HCT116 (cell line): Measurements from ENCODE around the gene DBNDD2. TPM values are rescaled to one million over a fixed set of nuclear protein-coding genes. Genes with fewer than 3 reads are reported as not detected.

ENCODE experiments used
- ATAC-seq: fragments of 200-7000 bp; cut with Tn5 transposase; 2 replicates; pipeline ENCODE4 v1.9.1; 2020; ENCODE audit warnings: mild to moderate bottlenecking, moderate library complexity
- BruUV-seq: library from RNA; stranded (reverse); fragments of 400-500 nt; replicated peaks from 2 replicates; lab custom pipeline; 2021; lab: Mats Ljungman, UMichigan
- CTCF ChIA-PET: fragments of 300-600 bp; sonication (Branson Sonifier 250); formaldehyde crosslinking; loops from one replicate; lab custom pipeline; 2021; ENCODE audit warnings: antibody characterized with exemption; lab: Charles Lee
- POLR2A ChIA-PET: fragments of 300-600, 350-600 bp; sonication (Branson Sonifier 250); formaldehyde crosslinking; loops from one replicate; lab custom pipeline; 2021; ENCODE audit warnings: antibody characterized with exemption; lab: Charles Lee
- RAD21 ChIA-PET, 2 experiments: fragments of 300-600 bp; sonication (Branson Sonifier 250); formaldehyde crosslinking; loops; one replicate each; lab custom pipeline; 2023; ENCODE audit warnings: low total read pairs in 2 of 2; ENCODE audit not compliant: uncharacterized antibody in 2 of 2, unreplicated experiment in 2 of 2, low non-redundant PET in 1 of 2; lab: Charles Lee
- DNase-seq: peaks from one replicate; pipeline ENCODE4 v3.0.0-alpha.2; 2010; ENCODE audit warnings: low read depth, low spot score
- H2AFZ ChIP-seq: fragments of 200-600 bp; shearing (Covaris generic), sonication (generic); 2 replicates; pipeline ENCODE4 v1.6.1; 2017; ENCODE audit warnings: low read depth, mixed run types, mixed read lengths, antibody characterized with exemption, low read length; ENCODE audit not compliant: poor library complexity, severe bottlenecking
- H3K27ac ChIP-seq: 2 replicates; pipeline ENCODE4 v1.5.1; 2012; ENCODE audit warnings: low read depth, low read length
- H3K27me3 ChIP-seq: fragments of 200-600 bp; sonication (generic); 2 replicates; pipeline ENCODE4 v1.6.1; 2016; ENCODE audit warnings: mixed run types, low read length, mixed read lengths; ENCODE audit not compliant: insufficient read depth
- H3K36me3 ChIP-seq, 2 experiments: fragments of 200-500 bp in 1 of 2; fragments of 200-600 bp in 1 of 2; sonication (Bioruptor generic) in 1 of 2; sonication (generic) in 1 of 2; 2 replicates each; pipeline versions ENCODE4 v1.5.1 to v1.6.1; 2014 to 2016; ENCODE audit warnings: low read length in 2 of 2, inconsistent platforms in 1 of 2, mixed read lengths in 1 of 2, mixed run types in 1 of 2; ENCODE audit not compliant: insufficient read depth in 2 of 2, control insufficient read depth in 1 of 2
- H3K4me1 ChIP-seq, 2 experiments: fragments of 200-600 bp in 1 of 2; sonication (generic) in 1 of 2; 2 replicates each; pipeline versions ENCODE4 v1.5.1 to v1.6.1; 2012 to 2017; ENCODE audit warnings: low read length in 2 of 2, inconsistent platforms in 1 of 2, mild to moderate bottlenecking in 1 of 2, mixed read lengths in 1 of 2, mixed run types in 1 of 2, moderate library complexity in 1 of 2; ENCODE audit not compliant: insufficient read depth in 2 of 2, control insufficient read depth in 1 of 2
- H3K4me2 ChIP-seq: fragments of 200-600 bp; sonication (generic); 2 replicates; pipeline ENCODE4 v1.6.1; 2017; ENCODE audit warnings: mixed run types, low read length, mixed read lengths
- H3K4me3 ChIP-seq, 2 experiments: fragments of 200-600 bp in 1 of 2; sonication (generic) in 1 of 2; replicated peaks in 1 of 2; 2 replicates each; pipeline ENCODE4 v1.5.1; 2011 to 2016; ENCODE audit warnings: low read length in 2 of 2, control low read depth in 1 of 2, low read depth in 1 of 2, mild to moderate bottlenecking in 1 of 2, mixed read lengths in 1 of 2, mixed run types in 1 of 2
- H3K79me2 ChIP-seq: fragments of 200-600 bp; sonication (generic); 2 replicates; pipeline ENCODE4 v1.6.1; 2017; ENCODE audit warnings: mild to moderate bottlenecking, mixed run types, low read length, moderate library complexity, mixed read lengths; ENCODE audit not compliant: insufficient read depth
- H3K9ac ChIP-seq: fragments of 200-600 bp; sonication (generic); 2 replicates; pipeline ENCODE4 v1.6.1; 2016; ENCODE audit warnings: low read length, mixed read lengths
- H3K9me2 ChIP-seq: fragments of 200-600 bp; sonication (generic), shearing (Covaris generic); 2 replicates; pipeline ENCODE4 v1.6.1; 2017; ENCODE audit warnings: mixed run types, mild to moderate bottlenecking, moderate library complexity; ENCODE audit not compliant: insufficient read depth
- H3K9me3 ChIP-seq, 2 experiments: fragments of 200-500 bp in 1 of 2; fragments of 200-600 bp in 1 of 2; sonication (Bioruptor generic) in 1 of 2; sonication (generic) in 1 of 2; 2 replicates each; pipeline ENCODE4 v1.6.1; 2014 to 2017; ENCODE audit warnings: low read length in 2 of 2, mixed read lengths in 2 of 2, inconsistent platforms in 1 of 2, low read depth in 1 of 2, mild to moderate bottlenecking in 1 of 2, mixed run types in 1 of 2, moderate library complexity in 1 of 2; ENCODE audit not compliant: control insufficient read depth in 1 of 2, insufficient read depth in 1 of 2
- H4K20me1 ChIP-seq: fragments of 200-600 bp; sonication (generic), shearing (Covaris generic); 2 replicates; pipeline ENCODE4 v1.6.1; 2017; ENCODE audit warnings: mixed run types, mild to moderate bottlenecking, moderate library complexity; ENCODE audit not compliant: insufficient read depth
- CTCF ChIP-seq, 3 experiments: fragments of 200-600 bp in 1 of 3; sonication (generic) in 1 of 3; IDR thresholded peaks in 2 of 3; conservative IDR thresholded peaks in 1 of 3; 2 replicates each; pipeline ENCODE4 v1.5.1; 2012 to 2017; ENCODE audit warnings: low read depth in 2 of 3, low read length in 2 of 3, antibody characterized with exemption in 1 of 3, borderline replicate concordance in 1 of 3, control low read depth in 1 of 3, mild to moderate bottlenecking in 1 of 3, mixed read lengths in 1 of 3, mixed run types in 1 of 3, moderate library complexity in 1 of 3; ENCODE audit not compliant: insufficient read depth in 1 of 3
- EZH2 ChIP-seq: fragments of 200-600 bp; sonication (generic); IDR thresholded peaks from 2 replicates; pipeline ENCODE4 v1.6.1; 2017; ENCODE audit warnings: antibody characterized with exemption, mixed run types
- JUND ChIP-seq: IDR thresholded peaks from 2 replicates; pipeline ENCODE4 v1.6.1; 2012
- REST ChIP-seq: IDR thresholded peaks from 2 replicates; pipeline ENCODE4 v1.6.1; 2012; ENCODE audit warnings: low read depth
- TCF7L2 ChIP-seq: IDR thresholded peaks from 2 replicates; pipeline ENCODE4 v1.7.0; 2011; ENCODE audit warnings: borderline replicate concordance, inconsistent platforms; ENCODE audit not compliant: insufficient read depth, insufficient read length; ENCODE audit errors: extremely low read depth
- ZNF274 ChIP-seq: fragments of 200-500 bp; sonication (Bioruptor generic); IDR thresholded peaks from 2 replicates; pipeline ENCODE4 v1.6.1; 2014; ENCODE audit warnings: mild to moderate bottlenecking, low read depth, low read length, inconsistent platforms
- intact Hi-C: fragments of 100-400 bp; cut with micrococcal nuclease; formaldehyde crosslinking; loops from 2 replicates; pipeline ENCODE4 v1.10.0; 2022
- total RNA-seq: library from RNA; stranded (reverse); gene quantifications from one replicate; pipeline ENCODE4 v1.2.1, GENCODE V29; 2021; ENCODE audit not compliant: unreplicated experiment

DBNDD2 gene
- total RNA-seq, 1 experiment from 2014 or later: 44.2 TPM

GRCh38 chr20:45363611-45364492, 44.2 kb upstream of the DBNDD2 start (continued):
- no peak for TF ChIP-seq CTCF (IDR thresholded peaks at IDR 0.05 in 2 of 3, conservative IDR thresholded peaks at IDR 0.05 in 1 of 3; ENCODE audit: borderline replicate concordance in 1 of 3, insufficient read depth in 1 of 3, low read depth in 2 of 3, low read length in 2 of 3)
- no peak for TF ChIP-seq JUND
- no peak for TF ChIP-seq ZNF274

GRCh38 chr20:45365444-45365970, 42.6 kb upstream of the DBNDD2 start:
- no peak for TF ChIP-seq EZH2
- TF ChIP-seq REST: no peak
- TF ChIP-seq TCF7L2: no peak
- CTCF ChIA-PET: interaction anchor here (1.1 kb wide), 1 partner anchor 8 kb away, joined by 6 read pairs; no protein-coding TSS in a partner anchor
- Histone ChIP-seq H3K36me3 (peaks cover 12 to 25% of the 10 kb centered on the region in 2 experiments; a peak in 3 of 4 replicates), H3K9me2 (no peaks in the 10 kb centered on the region), H3K9me3 (no peaks in the 10 kb centered on the region), H3K4me1 (peaks cover 15 to 25% of the 10 kb centered on the region in 2 experiments), H2AFZ (no peak overlapping the region), H3K4me2 (no peak overlapping the region), H3K4me3 (no peak overlapping the region), H3K27ac (no peak overlapping the region), H3K79me2 (peaks cover 25% of the 10 kb centered on the region), H4K20me1 (no peaks in the 10 kb centered on the region), H3K27me3 (no peaks in the 10 kb centered on the region), H3K9ac (no peak overlapping the region)
- POLR2A ChIA-PET: interaction anchor here (3.3 kb wide), 1 partner anchor 8 kb away, joined by 9 read pairs; no protein-coding TSS in a partner anchor
- RAD21 ChIA-PET: no interaction called here
- no TSS peak for BruUV-seq
- no peak for ATAC-seq
- intact Hi-C loops: no loop called here
- DNase-seq: no peak
